HG02840 (cell line): ENCODE measurements around the gene LRRC49.
"Not testable (repeated sequence)": the region's sequence is repeated elsewhere in the genome, so short reads cannot be mapped to it uniquely, and the experiment has no call there.

ENCODE experiments used
- ATAC-seq: cut with Tn5 transposase; IDR thresholded peaks from one replicate; pipeline ENCODE4 v1.9.1; 2021; ENCODE audit warnings: mild to moderate bottlenecking, moderate library complexity, moderate number of reproducible peaks; ENCODE audit not compliant: unreplicated experiment, low FRiP score

The LRRC49 gene

GRCh38 chr15:70866982-70867641 is 25.5 kb upstream of the LRRC49 start:
- ATAC-seq: no peak

- ATAC-seq: no peak
These were observed 24.6 kb upstream of the LRRC49 start for GRCh38 chr15:70867911-70868467.

- no peak for ATAC-seq
These were observed 23.3 kb upstream of the LRRC49 start for GRCh38 chr15:70869346-70869745.

- no peak for ATAC-seq
These were observed 22.6 kb upstream of the LRRC49 start for GRCh38 chr15:70870051-70870450.

- not testable (repeated sequence) for ATAC-seq
These were observed 21.1 kb upstream of the LRRC49 start for GRCh38 chr15:70871490-70871889.

GRCh38 chr15:70873232-70874054 is 19.2 kb upstream of the LRRC49 start:
- ATAC-seq: no peak

- no peak for ATAC-seq
These were observed 17.4 kb upstream of the LRRC49 start for GRCh38 chr15:70875001-70875782.

- ATAC-seq: no peak
These were observed 16.6 kb upstream of the LRRC49 start for GRCh38 chr15:70876011-70876410.

- no peak for ATAC-seq
These were observed 15.9 kb upstream of the LRRC49 start for GRCh38 chr15:70876683-70877082.

GRCh38 chr15:70879401-70879800 is 13.2 kb upstream of the LRRC49 start:
- no peak for ATAC-seq

- no peak for ATAC-seq
These were observed 11.8 kb upstream of the LRRC49 start for GRCh38 chr15:70880781-70881180.

- ATAC-seq: no peak
These were observed 10.3 kb upstream of the LRRC49 start for GRCh38 chr15:70882361-70882760.

- peak; percentile 18 for ATAC-seq
These were observed 410 bp downstream of the LRRC49 start for GRCh38 chr15:70892912-70893560.

- no peak for ATAC-seq
These were observed 9.5 kb downstream of the LRRC49 start for GRCh38 chr15:70902107-70902506.

- ATAC-seq: no peak
These were observed 14.2 kb downstream of the LRRC49 start for GRCh38 chr15:70906842-70907241.

GRCh38 chr15:70907784-70908471 is 15.3 kb downstream of the LRRC49 start:
- no peak for ATAC-seq

GRCh38 chr15:70910958-70911357 is 18.3 kb downstream of the LRRC49 start:
- no peak for ATAC-seq

- ATAC-seq: no peak
These were observed 19.6 kb downstream of the LRRC49 start for GRCh38 chr15:70912187-70912586.

- ATAC-seq: no peak
These were observed 23.9 kb downstream of the LRRC49 start for GRCh38 chr15:70916531-70916930.

GRCh38 chr15:70917955-70918354 is 25.3 kb downstream of the LRRC49 start:
- ATAC-seq: no peak
